CD8-positive, alpha-beta memory T cell (primary cell): ENCODE measurements around the gene LRRC74B. TPM values are rescaled to one million over a fixed set of nuclear protein-coding genes. Genes with fewer than 3 reads are reported as not detected.
A peak's percentile ranks its signal among the peaks of the same experiment; 100 is the strongest.
"Not testable (repeated sequence)": the region's sequence is repeated elsewhere in the genome, so short reads cannot be mapped to it uniquely, and the experiment has no call there.

Source experiments
- CTCF ChIA-PET: fragments of 350-600 bp; sonication (Branson Sonifier 250); formaldehyde crosslinking; loops from one replicate; lab custom pipeline; 2021; ENCODE audit warnings: antibody characterized with exemption; lab: Charles Lee
- POLR2A ChIA-PET: fragments of 350-600 bp; sonication (Branson Sonifier 250); formaldehyde crosslinking; loops from one replicate; lab custom pipeline; 2021; ENCODE audit warnings: antibody characterized with exemption; lab: Charles Lee
- DNase-seq, 5 donors: peaks; one replicate each; pipeline versions ENCODE4 v3.0.0 to v3.0.0-alpha.2; 2020 to 2022; ENCODE audit warnings: mixed read lengths in 1 of 5
- H3K27ac ChIP-seq: one replicate; pipeline ENCODE4 v1.7.0; 2013; ENCODE audit warnings: low read depth, mild to moderate bottlenecking, low read length, moderate library complexity
- H3K27me3 ChIP-seq: 2 replicates; pipeline ENCODE4 v1.7.0; 2013; ENCODE audit warnings: low read length, mild to moderate bottlenecking; ENCODE audit not compliant: insufficient read depth, poor library complexity, severe bottlenecking
- H3K36me3 ChIP-seq: 2 replicates; pipeline ENCODE4 v1.7.0; 2013; ENCODE audit warnings: mild to moderate bottlenecking, low read length, moderate library complexity; ENCODE audit not compliant: insufficient read depth
- H3K4me1 ChIP-seq: 2 replicates; pipeline ENCODE4 v1.7.0; 2013; ENCODE audit warnings: mild to moderate bottlenecking, low read length, moderate library complexity; ENCODE audit not compliant: insufficient read depth
- H3K4me3 ChIP-seq: 2 replicates; pipeline ENCODE4 v1.7.0; 2013; ENCODE audit warnings: mild to moderate bottlenecking, low read length
- H3K9me3 ChIP-seq: 2 replicates; pipeline ENCODE4 v1.7.0; 2013; ENCODE audit warnings: mild to moderate bottlenecking, low read length
- H3K27ac Mint-ChIP-seq, 8 donors: one replicate each; pipeline ENCODE4 v1.8.0; 2020 to 2021; ENCODE audit warnings: mixed read lengths in 8 of 8, mild to moderate bottlenecking in 6 of 8, inconsistent platforms in 3 of 8, moderate library complexity in 3 of 8
- H3K27me3 Mint-ChIP-seq, 2 donors: one replicate each; pipeline ENCODE4 v1.8.0; 2020 to 2021; ENCODE audit warnings: mixed read lengths in 2 of 2, mild to moderate bottlenecking in 1 of 2, moderate library complexity in 1 of 2
- H3K36me3 Mint-ChIP-seq, 3 donors: one replicate each; pipeline ENCODE4 v1.8.0; 2020 to 2021; ENCODE audit warnings: mixed read lengths in 3 of 3, inconsistent platforms in 1 of 3, mild to moderate bottlenecking in 1 of 3
- H3K4me1 Mint-ChIP-seq, 3 donors: one replicate each; pipeline ENCODE4 v1.8.0; 2020 to 2021; ENCODE audit warnings: mixed read lengths in 3 of 3, inconsistent platforms in 1 of 3, mild to moderate bottlenecking in 1 of 3
- H3K4me3 Mint-ChIP-seq, 7 donors: one replicate each; pipeline ENCODE4 v1.8.0; 2020 to 2021; ENCODE audit warnings: mixed read lengths in 7 of 7, mild to moderate bottlenecking in 6 of 7, moderate library complexity in 4 of 7, inconsistent platforms in 2 of 7
- H3K9me3 Mint-ChIP-seq, 5 donors: one replicate each; pipeline ENCODE4 v1.8.0; 2020 to 2022; ENCODE audit warnings: mixed read lengths in 5 of 5, mild to moderate bottlenecking in 3 of 5, moderate library complexity in 2 of 5, inconsistent platforms in 1 of 5
- polyA plus RNA-seq: library from polyadenylated mRNA; unstranded; fragments of 300-500 nt; fragmentation: Illumina TruSeq; gene quantifications from one replicate; pipeline ENCODE4 v1.2.3, GENCODE V29; 2021
- total RNA-seq, 2 experiments: library from RNA; stranded (reverse); gene quantifications; one replicate each; pipeline ENCODE4 v1.2.3, GENCODE V29; 2021

LRRC74B gene
- total and polyA plus RNA-seq, 3 experiments from 2014 or later, result not detected

- H3K4me1 ChIP-seq, result peaks cover 15% of the 10 kb centered on the region
- ChIA-PET POLR2A (no interaction called here), CTCF (no interaction called here)
- no peaks in the 10 kb centered on the region for H3K9me3 ChIP-seq
- H3K27me3 Mint-ChIP-seq, result peaks cover 14 to 35% of the 10 kb centered on the region in 2 donors
- H3K36me3 Mint-ChIP-seq, result no peaks in the 10 kb centered on the region
- H3K4me3 ChIP-seq, result no peak overlapping the region
- H3K27ac Mint-ChIP-seq, result peak overlapping the region in 6 of 8 donors; percentile 22 to 76 (median 49)
- peak overlapping the region in 2 of 7 donors; percentile 11 to 47 for H3K4me3 Mint-ChIP-seq
- no peak overlapping the region for H3K27ac ChIP-seq
- no peak for DNase-seq
- peaks cover 19 to 28% (median 26%) of the 10 kb centered on the region in 3 donors for H3K4me1 Mint-ChIP-seq
- no peaks in the 10 kb centered on the region for H3K9me3 Mint-ChIP-seq
- no peaks in the 10 kb centered on the region for H3K36me3 ChIP-seq
- H3K27me3 ChIP-seq, result peaks cover 9% of the 10 kb centered on the region
Observed at GRCh38 chr22:21042978-21043859, 2.5 kb upstream of the LRRC74B start.

- Mint-ChIP-seq H3K27me3 (peaks cover 11 to 30% of the 10 kb centered on the region in 2 donors), H3K4me3 (no peak overlapping the region), H3K9me3 (no peaks in the 10 kb centered on the region), H3K4me1 (peaks cover 19 to 28% (median 26%) of the 10 kb centered on the region in 3 donors), H3K36me3 (no peaks in the 10 kb centered on the region), H3K27ac (peak overlapping the region in 3 of 8 donors; percentile 22 to 64 (median 41))
- Histone ChIP-seq H3K4me3 (no peak overlapping the region), H3K9me3 (no peaks in the 10 kb centered on the region), H3K27ac (no peak overlapping the region), H3K4me1 (peaks cover 11% of the 10 kb centered on the region), H3K27me3 (peaks cover 9% of the 10 kb centered on the region), H3K36me3 (no peaks in the 10 kb centered on the region)
- CTCF ChIA-PET, result no interaction called here
- DNase-seq, result no peak
- POLR2A ChIA-PET, result no interaction called here
Observed at GRCh38 chr22:21043860-21044535, 1.7 kb upstream of the LRRC74B start.

- no peaks in the 10 kb centered on the region for H3K36me3 Mint-ChIP-seq
Observed at GRCh38 chr22:21044931-21045584, 688 bp upstream of the LRRC74B start.

GRCh38 chr22:21047035-21047661 is 1.4 kb downstream of the LRRC74B start:
- H3K27ac Mint-ChIP-seq, result peak overlapping the region in 1 of 8 donors; percentile 94
- Histone ChIP-seq H3K4me3 (no peak overlapping the region), H3K36me3 (no peaks in the 10 kb centered on the region), H3K27me3 (peaks cover 9% of the 10 kb centered on the region), H3K9me3 (no peaks in the 10 kb centered on the region), H3K4me1 (peaks cover 11% of the 10 kb centered on the region), H3K27ac (no peak overlapping the region)
- H3K4me3 Mint-ChIP-seq, result no peak overlapping the region
- CTCF ChIA-PET, result interaction anchor here (0.9 to 1.3 kb wide), 2 partner anchors 16 to 65 kb away, joined by 3 read pairs; partner anchors contain the start of gene LZTR1
- peaks cover 7 to 23% of the 10 kb centered on the region in 2 donors for H3K27me3 Mint-ChIP-seq
- H3K9me3 Mint-ChIP-seq, result no peaks in the 10 kb centered on the region
- H3K36me3 Mint-ChIP-seq, result no peaks in the 10 kb centered on the region
- POLR2A ChIA-PET, result no interaction called here
- no peak for DNase-seq
- H3K4me1 Mint-ChIP-seq, result peaks cover 19 to 28% (median 26%) of the 10 kb centered on the region in 3 donors

More at GRCh38 chr22:21044931-21045584, 688 bp upstream of the LRRC74B start:
- Mint-ChIP-seq H3K27me3 (peaks cover 7 to 26% of the 10 kb centered on the region in 2 donors), H3K9me3 (no peaks in the 10 kb centered on the region), H3K27ac (peak overlapping the region in 7 of 8 donors; percentile 53 to 91 (median 84)), H3K4me3 (peak overlapping the region; percentile 21 to 80 (median 67)), H3K4me1 (peaks cover 19 to 28% (median 26%) of the 10 kb centered on the region in 3 donors)
- Histone ChIP-seq H3K27me3 (peaks cover 9% of the 10 kb centered on the region), H3K4me1 (peaks cover 11% of the 10 kb centered on the region), H3K4me3 (peak overlapping the region; percentile 52), H3K27ac (no peak overlapping the region), H3K36me3 (no peaks in the 10 kb centered on the region), H3K9me3 (no peaks in the 10 kb centered on the region)
- ChIA-PET POLR2A (no interaction called here), CTCF (no interaction called here)
- no peak for DNase-seq

- Histone ChIP-seq H3K27me3 (peaks cover 9% of the 10 kb centered on the region), H3K4me1 (peaks cover 11% of the 10 kb centered on the region), H3K4me3 (no peak overlapping the region), H3K9me3 (no peaks in the 10 kb centered on the region), H3K36me3 (no peaks in the 10 kb centered on the region), H3K27ac (no peak overlapping the region)
- DNase-seq, result no peak
- peak overlapping the region in 1 of 8 donors; percentile 94 for H3K27ac Mint-ChIP-seq
- POLR2A ChIA-PET, result no interaction called here
- no peaks in the 10 kb centered on the region for H3K9me3 Mint-ChIP-seq
- H3K36me3 Mint-ChIP-seq, result no peaks in the 10 kb centered on the region
- peaks cover 19 to 28% (median 26%) of the 10 kb centered on the region in 3 donors for H3K4me1 Mint-ChIP-seq
- H3K27me3 Mint-ChIP-seq, result peaks cover 7 to 20% of the 10 kb centered on the region in 2 donors
- CTCF ChIA-PET, result interaction anchor here (1.3 kb wide), 1 partner anchor 16 kb away, joined by 3 read pairs; no protein-coding TSS in a partner anchor
- H3K4me3 Mint-ChIP-seq, result no peak overlapping the region
Observed at GRCh38 chr22:21047730-21048129, 2.0 kb downstream of the LRRC74B start.

- H3K27me3 Mint-ChIP-seq, result peaks cover 4 to 19% of the 10 kb centered on the region in 2 donors
- CTCF ChIA-PET, H3K4me3 Mint-ChIP-seq, H3K27ac Mint-ChIP-seq, POLR2A ChIA-PET, H3K4me3 ChIP-seq, H3K9me3 ChIP-seq, H3K36me3 ChIP-seq, H3K27me3 ChIP-seq, H3K27ac ChIP-seq, DNase-seq, H3K36me3 Mint-ChIP-seq, H3K9me3 Mint-ChIP-seq: not testable (repeated sequence)
- H3K4me1 ChIP-seq, result peaks cover 11% of the 10 kb centered on the region
- peaks cover 16 to 24% (median 21%) of the 10 kb centered on the region in 3 donors for H3K4me1 Mint-ChIP-seq
Observed at GRCh38 chr22:21048448-21048847, 2.7 kb downstream of the LRRC74B start.

GRCh38 chr22:21048965-21049364 is 3.2 kb downstream of the LRRC74B start:
- H3K27ac Mint-ChIP-seq, H3K36me3 Mint-ChIP-seq, H3K9me3 Mint-ChIP-seq, H3K27ac ChIP-seq, H3K27me3 ChIP-seq, H3K4me3 Mint-ChIP-seq, H3K4me3 ChIP-seq, DNase-seq, POLR2A ChIA-PET, H3K9me3 ChIP-seq, CTCF ChIA-PET, H3K36me3 ChIP-seq: not testable (repeated sequence)
- H3K27me3 Mint-ChIP-seq, result peaks cover 4 to 14% of the 10 kb centered on the region in 2 donors
- H3K4me1 ChIP-seq, result peaks cover 11% of the 10 kb centered on the region
- H3K4me1 Mint-ChIP-seq, result peaks cover 15 to 19% (median 16%) of the 10 kb centered on the region in 3 donors
